ENCODE measurements around the gene CRYBA2. TPM values are rescaled to one million over a fixed set of nuclear protein-coding genes. Genes with fewer than 3 reads are reported as not detected.

CRYBA2 gene
- total RNA-seq, 2 experiments from 2014 or later: not detected

GRCh38 chr2:219037783-219038499, 44.7 kb upstream of the CRYBA2 start:
- no peaks in the 10 kb centered on the region for H3K36me3 ChIP-seq (ENCODE audit: insufficient read depth, low read length)
- no peaks in the 10 kb centered on the region for H3K79me2 ChIP-seq (ENCODE audit: insufficient read depth, low read depth, low read length)
- POLR2A ChIA-PET: no interaction called here
- CTCF ChIA-PET (ENCODE audit: unreplicated experiment): interaction anchor here (1.0 kb wide), 1 partner anchor 1164 kb away, joined by 3 read pairs; no protein-coding TSS in a partner anchor
- no peak overlapping the region for H3K27ac ChIP-seq (ENCODE audit: low read depth, low read length, poor library complexity, severe bottlenecking)
- H2AFZ ChIP-seq (ENCODE audit: low read length): no peak overlapping the region
- BruUV-seq (replicated peaks): no TSS peak
- H3K4me3 ChIP-seq (ENCODE audit: low read depth, low read length, poor library complexity, severe bottlenecking): no peak overlapping the region
- TF ChIP-seq CTCF (conservative IDR thresholded peaks at IDR 0.05; ENCODE audit: low read length) (no peak), EZH2phosphoT487 (IDR thresholded peaks at IDR 0.05; ENCODE audit: borderline replicate concordance, low read depth, low read length) (no peak)
- intact Hi-C loops (cut with micrococcal nuclease; ENCODE audit: unreplicated experiment): no loop called here
- H3K9me2 ChIP-seq (ENCODE audit: insufficient read depth, low read length): no peaks in the 10 kb centered on the region
- DNase-seq (ENCODE audit: low spot score): no peak
- H3K9me3 ChIP-seq (ENCODE audit: low read length): no peaks in the 10 kb centered on the region
- no peak overlapping the region for H3K4me2 ChIP-seq (ENCODE audit: low read length)
- no peaks in the 10 kb centered on the region for H4K20me1 ChIP-seq (ENCODE audit: insufficient read depth, low read length)
- no peaks in the 10 kb centered on the region for H3K4me1 ChIP-seq (ENCODE audit: insufficient read depth, low read length, poor library complexity, severe bottlenecking)

- H3K4me2 ChIP-seq (ENCODE audit: low read length): no peak overlapping the region
- H4K20me1 ChIP-seq (ENCODE audit: insufficient read depth, low read length): no peaks in the 10 kb centered on the region
- H3K9me2 ChIP-seq (ENCODE audit: insufficient read depth, low read length): no peaks in the 10 kb centered on the region
- no TSS peak for BruUV-seq (replicated peaks)
- no peak for TF ChIP-seq EZH2phosphoT487 (IDR thresholded peaks at IDR 0.05; ENCODE audit: borderline replicate concordance, low read depth, low read length)
- TF ChIP-seq CTCF (conservative IDR thresholded peaks at IDR 0.05; ENCODE audit: low read length): no peak
- CTCF ChIA-PET (ENCODE audit: unreplicated experiment): no interaction called here
- no peak overlapping the region for H3K4me3 ChIP-seq (ENCODE audit: low read depth, low read length, poor library complexity, severe bottlenecking)
- no peak for DNase-seq (ENCODE audit: low spot score)
- intact Hi-C loops (cut with micrococcal nuclease; ENCODE audit: unreplicated experiment): no loop called here
- H3K27ac ChIP-seq (ENCODE audit: low read depth, low read length, poor library complexity, severe bottlenecking): no peak overlapping the region
- POLR2A ChIA-PET: no interaction called here
- no peaks in the 10 kb centered on the region for H3K79me2 ChIP-seq (ENCODE audit: insufficient read depth, low read depth, low read length)
- H3K4me1 ChIP-seq (ENCODE audit: insufficient read depth, low read length, poor library complexity, severe bottlenecking): no peaks in the 10 kb centered on the region
- no peaks in the 10 kb centered on the region for H3K36me3 ChIP-seq (ENCODE audit: insufficient read depth, low read length)
- no peaks in the 10 kb centered on the region for H3K9me3 ChIP-seq (ENCODE audit: low read length)
- no peak overlapping the region for H2AFZ ChIP-seq (ENCODE audit: low read length)
Measured at GRCh38 chr2:219035942-219036341, 42.7 kb upstream of the CRYBA2 start.

GRCh38 chr2:219034823-219035222, 41.6 kb upstream of the CRYBA2 start:
- H2AFZ ChIP-seq (ENCODE audit: low read length): no peak overlapping the region
- no peaks in the 10 kb centered on the region for H3K4me1 ChIP-seq (ENCODE audit: insufficient read depth, low read length, poor library complexity, severe bottlenecking)
- H3K36me3 ChIP-seq (ENCODE audit: insufficient read depth, low read length): no peaks in the 10 kb centered on the region
- intact Hi-C loops (cut with micrococcal nuclease; ENCODE audit: unreplicated experiment): no loop called here
- ChIA-PET POLR2A (no interaction called here), CTCF (ENCODE audit: unreplicated experiment) (no interaction called here)
- no peak overlapping the region for H3K4me3 ChIP-seq (ENCODE audit: low read depth, low read length, poor library complexity, severe bottlenecking)
- H3K9me2 ChIP-seq (ENCODE audit: insufficient read depth, low read length): no peaks in the 10 kb centered on the region
- DNase-seq (ENCODE audit: low spot score): no peak
- BruUV-seq (replicated peaks): no TSS peak
- no peaks in the 10 kb centered on the region for H4K20me1 ChIP-seq (ENCODE audit: insufficient read depth, low read length)
- no peak for TF ChIP-seq CTCF (conservative IDR thresholded peaks at IDR 0.05; ENCODE audit: low read length)
- TF ChIP-seq EZH2phosphoT487 (IDR thresholded peaks at IDR 0.05; ENCODE audit: borderline replicate concordance, low read depth, low read length): no peak
- H3K79me2 ChIP-seq (ENCODE audit: insufficient read depth, low read depth, low read length): no peaks in the 10 kb centered on the region
- H3K9me3 ChIP-seq (ENCODE audit: low read length): no peaks in the 10 kb centered on the region
- H3K27ac ChIP-seq (ENCODE audit: low read depth, low read length, poor library complexity, severe bottlenecking): no peak overlapping the region
- H3K4me2 ChIP-seq (ENCODE audit: low read length): no peak overlapping the region
